Uterus (tissue), 2 donors: Measurements from ENCODE around the gene SLAMF7.

Source experiments
- CTCF ChIP-seq, 4 experiments: fragments of 200-600 bp in 2 of 4; fragments of 450-650 bp in 2 of 4; sonication (generic) in 2 of 4; IDR thresholded peaks; one replicate each; pipeline ENCODE4 v1.5.1; 2016 to 2019; ENCODE audit warnings: antibody characterized with exemption in 4 of 4, mild to moderate bottlenecking in 2 of 4, moderate library complexity in 1 of 4
- POLR2A ChIP-seq, 2 donors: fragments of 450-650 bp; IDR thresholded peaks; one replicate each; pipeline ENCODE4 v1.6.1; 2016; ENCODE audit warnings: antibody characterized with exemption in 2 of 2, mild to moderate bottlenecking in 1 of 2, moderate library complexity in 1 of 2

DNA sequence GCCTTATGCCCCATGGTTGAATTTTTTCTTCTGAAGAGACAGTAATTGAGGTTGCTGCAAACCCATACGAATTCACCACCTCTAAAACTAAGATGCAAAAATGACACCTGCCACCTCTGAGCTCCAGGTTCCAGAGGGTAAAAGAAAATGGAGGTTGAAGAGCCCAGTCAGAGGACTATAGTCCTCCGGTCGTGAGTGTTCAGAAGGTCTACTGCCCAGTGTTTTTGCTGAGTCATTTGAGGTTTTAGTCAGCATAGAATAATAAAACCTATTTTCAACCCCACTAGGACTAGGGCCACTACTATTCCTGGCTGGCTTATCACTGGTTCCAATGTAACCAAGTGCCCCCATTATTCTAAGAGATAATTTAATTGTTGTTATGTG is 12.9 kb upstream of the SLAMF7 start:
- no peak for TF ChIP-seq CTCF (IDR thresholded peaks at IDR 0.05)
- TF ChIP-seq POLR2A (IDR thresholded peaks at IDR 0.05), result no peak
